GM21717 (cell line): ENCODE results near the gene GDE1.

Source experiments
- ATAC-seq: cut with Tn5 transposase; IDR thresholded peaks from one replicate; pipeline ENCODE4 v1.9.1; 2021; ENCODE audit warnings: mild to moderate bottlenecking, moderate library complexity; ENCODE audit not compliant: unreplicated experiment

GDE1 gene

DNA sequence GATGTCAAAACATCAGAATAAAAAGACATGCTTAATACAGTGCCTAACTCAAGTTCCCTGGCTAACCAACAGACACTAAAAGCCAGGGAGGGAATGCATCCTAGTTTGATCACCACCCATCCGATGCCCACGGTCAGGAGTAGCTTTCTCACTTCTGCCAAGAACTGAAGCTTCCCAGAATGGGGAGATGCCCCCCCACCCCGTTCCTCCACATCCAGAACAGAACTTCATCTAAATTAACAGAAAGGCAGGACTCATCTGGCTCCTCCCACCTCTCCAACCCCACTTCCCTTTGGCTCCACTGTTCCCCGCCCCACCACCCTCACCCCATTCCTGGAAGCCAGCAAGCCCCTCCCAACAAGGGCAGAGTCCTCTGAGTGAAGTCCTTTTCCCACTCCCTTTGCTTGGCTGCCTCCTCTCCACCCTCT lies 33.7 kb downstream of the GDE1 start:
- no peak for ATAC-seq

DNA sequence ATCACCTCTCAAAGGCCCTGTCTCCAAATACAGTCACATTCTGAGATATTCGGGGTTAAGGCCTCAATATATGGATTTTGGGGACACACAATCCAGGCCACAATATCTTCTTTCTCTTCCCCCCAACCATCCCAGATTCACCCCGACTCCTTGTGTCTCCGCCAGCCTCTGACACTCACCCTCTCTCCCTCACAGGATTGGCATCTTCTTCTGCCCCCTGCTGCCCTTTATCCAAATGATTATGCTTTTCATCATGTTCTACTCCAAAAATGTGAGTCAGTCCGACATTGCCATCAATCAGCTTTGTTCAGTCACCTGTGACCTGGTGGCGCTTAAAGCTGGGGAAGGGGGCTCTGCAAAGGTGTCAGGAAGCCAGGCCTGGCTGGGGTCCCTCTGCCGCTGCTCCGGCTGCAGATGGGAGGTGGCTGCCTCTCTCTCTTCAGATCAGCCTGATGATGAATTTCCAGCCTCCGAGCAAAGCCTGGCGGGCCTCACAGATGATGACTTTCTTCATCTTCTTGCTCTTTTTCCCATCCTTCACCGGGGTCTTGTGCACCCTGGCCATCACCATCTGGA lies 35.1 kb downstream of the GDE1 start:
- no peak for ATAC-seq

DNA sequence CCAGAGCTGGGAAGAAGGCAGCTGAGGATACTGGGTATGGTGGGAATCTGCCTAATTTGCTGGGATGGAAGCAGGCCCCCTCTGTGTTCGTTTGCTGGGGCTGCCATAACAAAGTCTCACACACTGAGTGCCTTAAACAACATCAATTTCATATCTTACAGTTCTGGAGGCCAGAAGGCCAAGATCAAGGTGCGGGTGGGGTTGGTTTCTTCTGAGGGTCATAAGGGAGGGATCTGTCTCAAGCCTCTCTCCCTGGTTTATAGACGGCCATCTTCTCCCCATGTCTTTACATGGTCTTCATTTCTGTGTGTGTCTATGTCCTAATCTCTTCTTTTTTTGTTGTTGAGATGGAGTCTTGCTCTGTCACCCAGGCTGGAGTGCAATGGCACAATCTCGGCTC lies 35.8 kb downstream of the GDE1 start:
- ATAC-seq = no peak

DNA sequence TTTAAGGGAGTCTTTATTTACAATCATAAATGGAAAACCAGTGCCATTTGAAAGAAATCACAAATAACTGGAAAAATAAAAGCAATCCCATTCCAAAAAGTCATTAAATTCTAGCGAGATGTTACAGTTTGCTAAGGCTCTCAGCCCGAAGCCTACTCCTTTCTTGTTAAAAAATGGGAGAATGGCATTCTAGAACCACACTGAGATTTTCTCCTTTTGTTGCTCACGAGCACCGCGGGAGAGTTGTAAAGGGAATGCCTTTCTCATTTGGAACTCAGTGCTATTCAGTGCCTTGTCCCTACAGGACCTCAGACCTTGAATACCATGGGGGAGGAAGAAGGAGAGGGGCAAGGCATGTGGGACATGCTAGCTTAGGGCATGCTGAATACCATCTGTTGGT lies 36.3 kb downstream of the GDE1 start:
- no peak for ATAC-seq

DNA sequence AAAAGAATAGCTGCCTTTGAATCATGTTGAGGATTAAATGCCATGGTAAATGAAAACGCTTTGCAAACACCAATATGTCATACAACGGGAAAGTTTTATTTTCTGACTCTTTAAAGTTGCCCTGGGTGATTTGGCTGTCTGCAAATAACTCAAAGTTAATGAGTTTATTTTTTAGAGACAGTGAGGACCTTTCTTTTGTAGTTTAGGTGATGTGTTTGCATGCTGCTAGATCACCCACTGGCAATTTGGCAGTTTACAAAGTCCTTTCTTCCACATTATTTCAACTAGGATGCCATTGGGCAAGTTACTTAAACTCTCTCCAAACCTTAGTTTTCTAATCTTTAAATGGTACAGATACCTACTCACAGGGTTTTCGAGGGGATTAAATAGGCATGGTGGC lies 37.8 kb downstream of the GDE1 start:
- no peak for ATAC-seq

DNA sequence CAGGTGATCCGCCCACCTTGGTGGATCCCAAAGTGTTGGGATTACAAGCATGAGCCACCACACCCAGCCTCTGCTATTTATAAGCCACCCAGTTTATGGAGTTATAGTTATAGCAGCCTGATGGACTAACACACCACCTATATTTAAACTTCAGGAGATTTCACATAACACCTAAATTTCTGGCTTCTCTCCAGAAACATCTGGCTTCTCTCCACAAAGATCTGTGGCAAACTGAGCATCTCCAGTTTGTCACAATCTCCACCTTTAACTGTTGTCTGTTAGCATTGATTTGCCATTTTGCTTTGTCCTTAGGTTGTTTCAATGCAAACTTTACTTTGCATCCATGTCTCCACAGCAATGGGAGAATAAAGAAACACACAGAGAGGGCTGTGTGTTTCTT lies 39.6 kb downstream of the GDE1 start:
- ATAC-seq = no peak

DNA sequence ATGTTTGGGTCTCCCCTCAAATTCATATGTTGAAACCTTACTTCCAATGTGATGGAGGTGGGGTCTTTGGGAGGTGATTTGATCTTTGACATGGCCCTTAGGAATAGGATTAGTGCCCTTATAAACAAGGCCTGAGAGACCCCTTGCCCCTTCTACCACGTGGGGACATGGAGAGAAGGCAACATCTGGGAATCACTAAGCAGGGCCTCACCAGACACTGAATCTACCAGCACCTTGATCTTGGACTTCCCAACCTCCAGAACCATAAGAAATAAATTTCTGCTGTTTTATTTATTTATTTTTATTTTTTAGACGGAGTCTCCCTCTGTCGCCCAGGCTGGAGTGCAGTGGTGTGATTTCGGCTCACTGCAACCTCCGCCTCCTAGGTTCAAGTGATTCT lies 40.1 kb downstream of the GDE1 start:
- ATAC-seq = no peak

DNA sequence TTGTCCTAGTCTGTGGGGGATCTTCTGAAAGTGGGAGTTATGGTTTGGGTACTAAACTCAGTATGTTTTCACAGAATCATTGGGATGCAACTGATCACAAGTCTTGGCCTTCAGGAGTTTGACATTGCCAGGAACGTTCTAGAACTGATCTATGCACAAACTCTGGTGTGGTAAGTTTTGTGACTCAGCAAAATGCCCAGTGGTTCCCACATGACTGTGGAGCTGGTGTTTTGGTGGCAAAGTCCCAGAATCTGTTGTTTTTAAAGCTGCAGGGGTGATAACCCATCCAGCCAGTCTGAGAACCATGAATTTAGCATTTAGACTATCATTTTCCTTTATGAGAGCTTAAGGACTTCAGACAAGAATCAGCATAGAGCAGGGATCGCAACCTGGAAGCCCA lies 40.6 kb downstream of the GDE1 start:
- no peak for ATAC-seq

DNA sequence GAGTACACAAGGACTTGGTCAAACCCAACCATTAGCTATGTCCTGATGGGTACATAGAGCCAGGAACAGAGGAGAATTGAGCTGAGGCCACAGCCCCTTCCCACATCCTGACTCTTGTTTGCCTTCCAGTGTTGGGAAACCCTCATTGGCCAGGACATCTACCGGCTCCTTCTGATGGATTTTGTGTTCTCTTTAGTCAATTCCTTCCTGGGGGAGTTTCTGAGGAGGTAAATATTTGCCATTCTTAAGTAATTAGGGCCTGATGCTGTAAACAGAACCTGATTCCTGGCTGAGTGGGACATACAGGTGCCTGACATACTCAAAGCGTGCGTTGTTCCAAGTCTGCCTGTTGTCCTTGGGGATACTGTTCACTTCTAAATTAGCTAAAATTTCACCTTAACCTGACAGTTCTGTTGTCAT lies 42.6 kb downstream of the GDE1 start:
- no peak for ATAC-seq

DNA sequence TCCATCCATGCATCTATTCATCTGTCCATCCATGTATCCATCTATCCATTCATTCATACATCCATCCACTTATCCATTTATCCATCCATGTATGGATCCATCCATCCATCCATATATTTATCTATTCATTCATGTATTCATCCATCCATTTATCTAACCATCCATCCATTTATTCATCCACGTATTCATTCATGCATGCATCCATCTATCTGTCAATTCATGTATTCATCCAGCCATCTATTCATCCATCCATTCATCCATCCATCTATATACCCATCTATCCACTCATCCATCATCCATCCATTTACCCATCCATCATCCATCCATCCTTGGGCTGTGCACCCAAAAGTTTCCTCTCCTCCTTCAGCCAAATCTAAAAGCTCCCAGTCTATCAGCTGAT lies 43.4 kb downstream of the GDE1 start:
- no peak for ATAC-seq

DNA sequence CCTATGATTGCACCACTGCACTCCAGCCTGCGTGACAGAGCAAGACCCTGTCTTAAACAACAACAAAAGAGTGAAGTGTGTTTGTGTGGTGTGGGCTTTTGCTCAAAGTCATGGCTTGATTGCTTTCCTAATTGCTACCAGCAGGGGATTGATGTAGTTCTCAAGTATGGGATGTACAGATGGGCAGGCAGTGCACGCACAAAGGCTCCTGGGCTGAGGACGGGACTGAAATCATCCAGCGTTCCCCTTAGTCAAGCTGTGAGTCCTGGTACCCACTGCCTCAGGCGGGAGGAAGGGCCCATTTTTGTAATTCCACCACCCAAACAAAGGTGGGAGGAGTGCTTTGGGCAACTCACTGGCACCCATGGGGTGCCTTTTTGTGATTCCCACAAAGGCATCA lies 47.3 kb downstream of the GDE1 start:
- ATAC-seq = no peak

DNA sequence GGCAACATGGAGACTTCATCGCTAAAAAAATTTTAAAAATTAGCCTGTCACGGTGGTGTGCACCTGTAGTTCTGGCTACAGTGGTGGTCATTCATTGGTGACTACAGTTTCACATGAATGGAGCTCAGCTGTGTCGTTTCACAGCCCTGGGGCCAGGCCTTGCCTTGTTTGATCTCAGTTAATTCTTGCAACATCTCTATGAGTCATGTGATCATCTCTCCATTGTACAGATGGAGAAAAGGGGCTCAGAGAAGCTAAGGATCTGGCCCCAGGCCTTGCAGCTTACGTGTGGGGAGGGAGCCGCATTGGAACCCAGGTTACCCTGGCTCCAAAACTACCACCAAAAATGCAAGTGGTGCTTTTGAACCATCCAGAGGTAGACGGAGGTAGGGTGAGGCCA lies 49.4 kb downstream of the GDE1 start:
- no peak for ATAC-seq

DNA sequence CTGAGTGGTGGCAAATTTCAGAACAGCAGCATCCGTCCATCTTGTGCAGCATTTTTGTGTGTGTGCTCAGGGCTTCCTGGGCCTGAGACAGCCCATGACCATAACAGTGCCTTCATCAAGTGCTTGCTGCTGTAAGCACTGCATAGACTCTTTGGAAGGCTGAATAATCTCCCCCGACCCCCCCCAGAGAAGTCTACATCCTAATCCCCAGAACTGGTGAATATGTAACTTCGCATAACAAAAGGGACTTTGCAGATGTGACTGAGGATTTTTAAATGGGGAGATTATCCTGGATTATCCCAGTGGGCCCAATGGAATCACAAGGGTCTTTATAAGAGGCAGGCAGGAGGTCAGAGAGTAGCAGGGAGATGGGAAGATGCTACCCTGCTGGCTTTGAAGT lies 53.6 kb downstream of the GDE1 start:
- ATAC-seq = no peak

DNA sequence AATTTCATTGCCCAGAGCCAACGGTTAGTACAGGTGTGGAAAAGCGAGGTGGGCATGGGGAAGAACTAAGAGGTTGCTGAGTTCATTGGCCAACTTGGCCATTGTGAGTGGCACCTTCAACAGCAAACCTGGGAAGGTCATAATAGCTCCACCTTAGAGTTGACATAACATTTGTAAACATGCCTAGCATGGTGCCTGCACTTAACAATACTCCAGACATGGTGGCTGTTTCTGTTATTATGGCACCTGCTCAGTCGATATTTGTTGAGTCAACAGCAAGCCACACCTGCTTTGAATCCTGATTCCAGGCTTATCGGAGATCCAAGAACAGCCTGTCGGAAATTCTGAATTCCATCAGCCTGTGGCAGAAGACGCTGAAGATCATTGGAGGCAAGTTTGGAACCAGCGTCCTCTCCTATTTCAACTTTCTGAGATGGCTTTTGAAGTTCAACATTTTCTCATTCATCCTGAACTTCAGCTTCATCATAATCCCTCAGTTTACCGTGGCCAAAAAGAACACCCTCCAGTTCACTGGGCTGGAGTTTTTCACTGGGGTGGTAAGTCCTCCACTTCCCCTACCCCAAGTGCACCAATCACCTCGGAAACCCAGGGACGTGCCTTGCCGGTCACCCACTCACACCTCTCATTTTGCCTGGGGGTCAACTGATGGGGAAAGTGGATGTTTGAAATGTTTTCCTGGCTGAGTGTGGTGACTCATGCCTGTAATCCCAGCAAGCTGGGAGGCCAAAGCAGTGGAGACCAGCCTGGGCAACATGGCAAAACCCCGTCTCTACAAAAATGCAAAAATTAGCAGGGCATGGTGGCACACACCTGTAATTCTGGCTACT lies 58.2 kb downstream of the GDE1 start:
- ATAC-seq = no peak

DNA sequence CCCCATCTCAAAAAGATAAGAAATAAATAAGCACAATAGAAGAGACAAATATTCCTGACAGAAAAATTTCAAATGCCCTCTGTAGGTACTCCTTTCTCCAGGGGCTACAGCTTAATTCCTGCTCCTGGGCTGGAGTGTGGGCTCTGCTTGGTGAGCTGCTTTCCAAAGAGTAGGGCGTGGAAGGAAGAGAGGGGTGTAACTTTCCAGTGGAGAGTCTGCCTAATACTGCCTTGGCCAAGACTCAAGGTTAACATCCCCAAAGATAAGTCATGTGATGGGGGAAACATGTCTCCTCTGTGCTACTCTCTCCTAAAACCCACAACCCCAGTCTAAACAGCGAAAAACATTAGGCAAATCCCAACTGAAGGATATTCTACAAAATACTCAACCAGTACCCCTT lies 61.5 kb downstream of the GDE1 start:
- no peak for ATAC-seq

DNA sequence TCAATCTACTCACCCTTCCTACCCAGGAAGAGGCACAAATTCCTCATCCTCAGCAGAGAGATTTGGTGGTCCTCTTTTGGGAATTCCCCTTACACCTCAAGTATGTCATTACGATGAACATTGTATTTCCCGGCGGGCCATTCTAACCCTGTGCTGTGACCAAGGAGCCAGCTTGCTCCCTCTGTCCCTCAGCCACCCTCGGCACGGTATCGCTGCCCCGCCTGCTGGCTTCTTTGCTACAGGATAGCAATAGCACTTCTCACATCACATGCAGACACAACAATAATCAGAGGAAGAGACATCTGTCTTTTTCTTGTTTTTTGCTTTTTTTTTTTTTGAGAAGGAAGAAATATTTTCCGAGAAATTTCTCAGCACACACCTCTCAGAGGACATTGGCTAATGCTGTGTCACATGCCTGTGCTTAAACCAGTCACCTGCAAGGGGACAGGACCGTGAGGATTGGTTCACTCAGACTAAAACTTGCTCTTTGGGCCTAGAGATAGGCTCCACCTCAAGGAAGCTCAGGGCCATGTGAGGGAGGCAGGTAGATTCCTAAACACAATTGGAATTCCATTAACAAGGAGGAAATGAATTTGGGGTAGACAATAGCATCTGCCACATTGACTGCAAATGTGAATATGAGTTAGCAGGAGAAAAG lies 63.0 kb downstream of the GDE1 start:
- no peak for ATAC-seq
